GM23338 (cell line): ENCODE measurements around the gene SEMA4F. TPM values are rescaled to one million over a fixed set of nuclear protein-coding genes. Genes with fewer than 3 reads are reported as not detected.

Experiments
- ATAC-seq: fragments of 200-7000 bp; cut with Tn5 transposase; 3 replicates; pipeline ENCODE4 v1.9.1; 2020
- DNase-seq: peaks from one replicate; pipeline ENCODE4 v3.0.0-alpha.2; 2015; ENCODE audit warnings: low spot score
- H2AFZ ChIP-seq: fragments of 200-600 bp; sonication (generic); 2 replicates; pipeline ENCODE4 v1.8.0; 2016; ENCODE audit warnings: antibody characterized with exemption, mild to moderate bottlenecking, moderate library complexity
- H3F3A ChIP-seq: fragments of 200-600 bp; sonication (generic); replicated peaks from 2 replicates; pipeline ENCODE4 v1.8.0; 2017; ENCODE audit warnings: antibody characterized with exemption, mixed run types, low read depth
- H3K27ac ChIP-seq: fragments of 200-600 bp; sonication (generic); 2 replicates; pipeline ENCODE4 v1.6.1; 2016; ENCODE audit warnings: low read depth
- H3K27me3 ChIP-seq: fragments of 200-600 bp; sonication (generic); 2 replicates; pipeline ENCODE4 v1.8.0; 2016; ENCODE audit warnings: mild to moderate bottlenecking, mixed run types, moderate library complexity; ENCODE audit not compliant: insufficient read depth
- H3K36me3 ChIP-seq: fragments of 200-600 bp; sonication (generic); 2 replicates; pipeline ENCODE4 v1.8.0; 2016; ENCODE audit warnings: mild to moderate bottlenecking; ENCODE audit not compliant: insufficient read depth
- H3K4me1 ChIP-seq: fragments of 200-600 bp; sonication (generic); 2 replicates; pipeline ENCODE4 v1.8.0; 2016; ENCODE audit warnings: mild to moderate bottlenecking, moderate library complexity; ENCODE audit not compliant: insufficient read depth
- H3K4me2 ChIP-seq: fragments of 200-600 bp; sonication (generic); 2 replicates; pipeline ENCODE4 v1.7.1; 2017; ENCODE audit warnings: mixed run types
- H3K4me3 ChIP-seq: fragments of 200-600 bp; sonication (generic); 2 replicates; pipeline ENCODE4 v1.6.1; 2016; ENCODE audit warnings: mixed run types
- H3K79me2 ChIP-seq: fragments of 200-600 bp; sonication (generic); replicated peaks from 2 replicates; pipeline ENCODE4 v1.8.0; 2017; ENCODE audit warnings: mild to moderate bottlenecking; ENCODE audit not compliant: insufficient read depth
- H3K9me2 ChIP-seq: fragments of 200-600 bp; sonication (generic); 2 replicates; pipeline ENCODE4 v1.8.0; 2017; ENCODE audit not compliant: insufficient read depth
- H4K20me1 ChIP-seq: fragments of 200-600 bp; sonication (generic); replicated peaks from 2 replicates; pipeline ENCODE4 v1.8.0; 2017; ENCODE audit warnings: mild to moderate bottlenecking; ENCODE audit not compliant: insufficient read depth
- H3K27ac Mint-ChIP-seq: 2 replicates; pipeline ENCODE4 v1.8.0; 2020; ENCODE audit warnings: inconsistent platforms, mild to moderate bottlenecking, moderate library complexity, mixed read lengths
- H3K27me3 Mint-ChIP-seq: 3 replicates; pipeline ENCODE4 v1.8.0; 2022; ENCODE audit warnings: low read depth, mild to moderate bottlenecking, moderate library complexity, mixed read lengths, inconsistent platforms; ENCODE audit not compliant: insufficient read depth, poor library complexity
- H3K36me3 Mint-ChIP-seq: 3 replicates; pipeline ENCODE4 v1.8.0; 2021; ENCODE audit warnings: low read depth, mild to moderate bottlenecking, inconsistent platforms, moderate library complexity, mixed read lengths
- H3K4me1 Mint-ChIP-seq: 3 replicates; pipeline ENCODE4 v1.8.0; 2020; ENCODE audit warnings: mild to moderate bottlenecking, inconsistent platforms, mixed read lengths
- H3K4me3 Mint-ChIP-seq: 3 replicates; pipeline ENCODE4 v1.8.0; 2021; ENCODE audit warnings: moderate library complexity, mild to moderate bottlenecking, inconsistent platforms, mixed read lengths
- H3K9me3 Mint-ChIP-seq: 3 replicates; pipeline ENCODE4 v1.8.0; 2020; ENCODE audit warnings: moderate library complexity, mild to moderate bottlenecking, inconsistent platforms, mixed read lengths
- CREB1 ChIP-seq: fragments of 250-450 bp; sonication (Bioruptor Pico); IDR thresholded peaks from 2 replicates; pipeline ENCODE4 v1.5.0; 2020; ENCODE audit warnings: low read depth, mild to moderate bottlenecking, moderate library complexity
- CTCF ChIP-seq, 2 experiments: fragments of 200-600 bp in 1 of 2; sonication (generic) in 1 of 2; conservative IDR thresholded peaks; 2 replicates each; pipeline versions ENCODE4 v1.5.1 to v1.6.1; 2016 to 2017; ENCODE audit warnings: antibody characterized with exemption in 2 of 2, low read depth in 2 of 2, mild to moderate bottlenecking in 2 of 2, moderate library complexity in 1 of 2
- ETS1 ChIP-seq: IDR thresholded peaks from 2 replicates; pipeline ENCODE4 v1.6.1; 2016; ENCODE audit warnings: antibody characterized with exemption
- EZH2 ChIP-seq: fragments of 200-600 bp; sonication (generic); IDR thresholded peaks from one replicate; pipeline ENCODE4 v1.8.0; 2017; ENCODE audit warnings: antibody characterized with exemption, mild to moderate bottlenecking, low read depth; ENCODE audit not compliant: unreplicated experiment
- EZH2phosphoT487 ChIP-seq: fragments of 200-600 bp; sonication (generic); IDR thresholded peaks from one replicate; pipeline ENCODE4 v1.8.1; 2018; ENCODE audit warnings: antibody characterized with exemption; ENCODE audit not compliant: unreplicated experiment
- JUNB ChIP-seq: IDR thresholded peaks from one replicate; pipeline ENCODE4 v1.6.1; 2016; ENCODE audit warnings: antibody characterized with exemption; ENCODE audit not compliant: unreplicated experiment
- NANOG ChIP-seq: IDR thresholded peaks from 2 replicates; pipeline ENCODE4 v1.6.1; 2016; ENCODE audit warnings: antibody characterized with exemption, borderline replicate concordance
- POLR2AphosphoS5 ChIP-seq: IDR thresholded peaks from 2 replicates; pipeline ENCODE4 v1.6.1; 2016; ENCODE audit warnings: antibody characterized with exemption, low read depth
- REST ChIP-seq: IDR thresholded peaks from one replicate; pipeline ENCODE4 v1.6.1; 2018; ENCODE audit warnings: antibody characterized with exemption; ENCODE audit not compliant: unreplicated experiment
- STAT1 ChIP-seq: IDR thresholded peaks from one replicate; pipeline ENCODE4 v1.6.1; 2016; ENCODE audit warnings: antibody characterized with exemption; ENCODE audit not compliant: unreplicated experiment
- ZNF114 ChIP-seq: fragments of 250-450 bp; sonication (Bioruptor Pico); IDR thresholded peaks from 2 replicates; pipeline ENCODE4 v1.5.0; 2020; ENCODE audit warnings: mild to moderate bottlenecking, moderate library complexity
- ZNF331 ChIP-seq: fragments of 250-450 bp; sonication (Bioruptor Pico); IDR thresholded peaks from 2 replicates; pipeline ENCODE4 v1.5.0; 2020; ENCODE audit warnings: low read depth, mild to moderate bottlenecking, moderate library complexity
- ZNF462 ChIP-seq: fragments of 250-450 bp; sonication (Bioruptor Pico); IDR thresholded peaks from 2 replicates; pipeline ENCODE4 v1.5.0; 2020; ENCODE audit warnings: mild to moderate bottlenecking, moderate library complexity
- polyA plus RNA-seq: library from polyadenylated mRNA; unstranded; fragments of >200 nt; fragmentation: Nextera tagmentation; extraction: Ambion mirVana; gene quantifications from 2 replicates; pipeline ENCODE4 v1.2.1, GENCODE V29; 2016
- total RNA-seq: library from RNA; depleted of rRNA; stranded (reverse); fragments of >200 nt; shearing (Covaris generic); gene quantifications from 2 replicates; pipeline ENCODE4 v1.2.3, GENCODE V29; 2014

Gene SEMA4F
- total and polyA plus RNA-seq, 2 experiments from 2014 or later: 2.2 to 3.2 TPM

- ATAC-seq: no peak
- Histone ChIP-seq H3K79me2 (no peaks in the 10 kb centered on the region), H3K27ac (no peak overlapping the region), H2AFZ (no peak overlapping the region), H3K36me3 (no peaks in the 10 kb centered on the region), H3K9me2 (peaks cover 9% of the 10 kb centered on the region; the same call in 1 of the 2 replicates), H3K4me3 (no peak overlapping the region), H3K4me2 (no peak overlapping the region), H3K27me3 (no peaks in the 10 kb centered on the region), H3F3A (no peaks in the 10 kb centered on the region), H4K20me1 (no peaks in the 10 kb centered on the region), H3K4me1 (no peaks in the 10 kb centered on the region)
- TF ChIP-seq POLR2AphosphoS5: no peak
- TF ChIP-seq ZNF114: no peak
- TF ChIP-seq REST: no peak
- TF ChIP-seq STAT1: no peak
- no peak for TF ChIP-seq ZNF331 (CRISPR knock-in tag)
- no peak for TF ChIP-seq NANOG
- no peak for TF ChIP-seq CTCF (conservative IDR thresholded peaks at IDR 0.05; ENCODE audit: low read depth in 2 of 2)
- TF ChIP-seq EZH2phosphoT487: no peak
- TF ChIP-seq EZH2: no peak
- no peak for TF ChIP-seq CREB1 (CRISPR knock-in tag)
- TF ChIP-seq JUNB: no peak
- TF ChIP-seq ZNF462 (CRISPR knock-in tag): no peak
- TF ChIP-seq ETS1: no peak
- H3K4me3 Mint-ChIP-seq: no peak overlapping the region
- H3K27ac Mint-ChIP-seq: no peak overlapping the region
- no peaks in the 10 kb centered on the region for H3K9me3 Mint-ChIP-seq
- H3K4me1 Mint-ChIP-seq: no peaks in the 10 kb centered on the region
- peaks cover 2% of the 10 kb centered on the region for H3K27me3 Mint-ChIP-seq
- no peaks in the 10 kb centered on the region for H3K36me3 Mint-ChIP-seq
- DNase-seq: no peak
Observed at GRCh38 chr2:74724496-74724895, 70.4 kb downstream of the SEMA4F start.
